Mucosa of descending colon (tissue), 3 donors: ENCODE data around the gene KBTBD4. TPM values are rescaled to one million over a fixed set of nuclear protein-coding genes. Genes with fewer than 3 reads are reported as not detected.
A peak's percentile ranks its signal among the peaks of the same experiment; 100 is the strongest.

Source experiments
- ATAC-seq: fragments of 200-7000 bp; cut with Tn5 transposase; one replicate; pipeline ENCODE4 v1.9.1; 2020; ENCODE audit warnings: mild to moderate bottlenecking, moderate library complexity
- DNase-seq, 3 donors: peaks; one replicate each; pipeline ENCODE4 v3.0.0-alpha.2; 2020
- H3K36me3 ChIP-seq: fragments of 200-600 bp; one replicate; pipeline ENCODE4 v1.8.0; 2021; ENCODE audit warnings: low read depth, mild to moderate bottlenecking
- H3K4me1 ChIP-seq: fragments of 200-600 bp; one replicate; pipeline ENCODE4 v1.8.0; 2021; ENCODE audit warnings: low read depth, mild to moderate bottlenecking
- H3K4me3 ChIP-seq: fragments of 200-600 bp; one replicate; pipeline ENCODE4 v1.8.0; 2021; ENCODE audit warnings: mild to moderate bottlenecking
- H3K9me3 ChIP-seq: fragments of 200-600 bp; one replicate; pipeline ENCODE4 v1.8.0; 2021; ENCODE audit warnings: mild to moderate bottlenecking
- intact Hi-C, 2 donors: fragments of 100-400 bp; cut with DNase I in 1 of 2; cut with micrococcal nuclease in 1 of 2; formaldehyde crosslinking; loops; one replicate each; pipeline versions ENCODE4 v1.11.0 to v1.11.1; 2022; cut with DNase I, micrococcal nuclease
- total RNA-seq, 3 donors: library from RNA; stranded (reverse); fragmentation: NEBNext Ultra II Directional in 2 of 3; extraction: Animal tissue kit (Norgen Biotek cat#: 25700) in 2 of 3; gene quantifications; one replicate each; pipeline versions ENCODE4 v1.2.1 to v1.2.4, GENCODE V29; 2021 to 2023
- TF ChIP-seq, protein P1 (sequence below): fragments of 200-600 bp; IDR thresholded peaks from one replicate; pipeline ENCODE4 v1.8.0; 2022; ENCODE audit warnings: antibody characterized with exemption, mild to moderate bottlenecking
- donor health status: DM: no; HTN: no; CAD: no; lungs with moderate emphysema.
- donor health status: DM: no; HTN: no; CAD: no.
- donor health status: DM: no; HTN: yes; CAD: no.

KBTBD4 gene
- total RNA-seq, 3 donors from 2014 or later: 14.1 to 18.2 (median 16.0) TPM

DNA sequence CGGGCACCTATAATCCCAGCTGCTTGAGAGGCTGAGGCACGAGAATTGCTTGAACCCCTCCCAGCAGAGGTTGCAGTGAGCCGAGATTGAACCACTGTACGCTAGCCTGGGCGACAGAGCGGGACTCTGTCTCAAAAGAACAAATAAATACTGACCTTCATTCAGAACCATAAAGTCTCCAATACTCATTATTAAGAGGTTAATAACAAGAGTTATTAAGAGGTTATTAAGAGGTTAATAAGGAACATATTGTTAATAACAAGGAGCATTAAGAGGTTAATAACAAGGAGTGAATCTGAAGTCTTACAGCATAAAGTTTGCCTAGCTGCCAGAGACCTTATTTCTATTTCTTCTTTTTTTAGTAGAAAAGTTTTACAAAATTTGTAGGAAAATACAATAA lies 33.5 kb downstream of the KBTBD4 start:
- Histone ChIP-seq H3K4me1 (peaks cover 20% of the 10 kb centered on the region), H3K36me3 (no peaks in the 10 kb centered on the region), H3K9me3 (no peaks in the 10 kb centered on the region), H3K4me3 (no peak overlapping the region)
- intact Hi-C loops: no loop called here
- ATAC-seq (no peak), DNase-seq (no peak)
- TF ChIP-seq, protein P1, sequence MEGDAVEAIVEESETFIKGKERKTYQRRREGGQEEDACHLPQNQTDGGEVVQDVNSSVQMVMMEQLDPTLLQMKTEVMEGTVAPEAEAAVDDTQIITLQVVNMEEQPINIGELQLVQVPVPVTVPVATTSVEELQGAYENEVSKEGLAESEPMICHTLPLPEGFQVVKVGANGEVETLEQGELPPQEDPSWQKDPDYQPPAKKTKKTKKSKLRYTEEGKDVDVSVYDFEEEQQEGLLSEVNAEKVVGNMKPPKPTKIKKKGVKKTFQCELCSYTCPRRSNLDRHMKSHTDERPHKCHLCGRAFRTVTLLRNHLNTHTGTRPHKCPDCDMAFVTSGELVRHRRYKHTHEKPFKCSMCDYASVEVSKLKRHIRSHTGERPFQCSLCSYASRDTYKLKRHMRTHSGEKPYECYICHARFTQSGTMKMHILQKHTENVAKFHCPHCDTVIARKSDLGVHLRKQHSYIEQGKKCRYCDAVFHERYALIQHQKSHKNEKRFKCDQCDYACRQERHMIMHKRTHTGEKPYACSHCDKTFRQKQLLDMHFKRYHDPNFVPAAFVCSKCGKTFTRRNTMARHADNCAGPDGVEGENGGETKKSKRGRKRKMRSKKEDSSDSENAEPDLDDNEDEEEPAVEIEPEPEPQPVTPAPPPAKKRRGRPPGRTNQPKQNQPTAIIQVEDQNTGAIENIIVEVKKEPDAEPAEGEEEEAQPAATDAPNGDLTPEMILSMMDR: no peak

- no peak for DNase-seq
- intact Hi-C loops: no loop called here
- H3K9me3 ChIP-seq: no peaks in the 10 kb centered on the region
- no peak for ATAC-seq
- TF ChIP-seq, protein P1: no peak
- H3K4me1 ChIP-seq: peaks cover 28% of the 10 kb centered on the region
- no peaks in the 10 kb centered on the region for H3K36me3 ChIP-seq
- H3K4me3 ChIP-seq: no peak overlapping the region
Measured at GRCh38 chr11:47541070-47541469, 37.7 kb downstream of the KBTBD4 start.

DNA sequence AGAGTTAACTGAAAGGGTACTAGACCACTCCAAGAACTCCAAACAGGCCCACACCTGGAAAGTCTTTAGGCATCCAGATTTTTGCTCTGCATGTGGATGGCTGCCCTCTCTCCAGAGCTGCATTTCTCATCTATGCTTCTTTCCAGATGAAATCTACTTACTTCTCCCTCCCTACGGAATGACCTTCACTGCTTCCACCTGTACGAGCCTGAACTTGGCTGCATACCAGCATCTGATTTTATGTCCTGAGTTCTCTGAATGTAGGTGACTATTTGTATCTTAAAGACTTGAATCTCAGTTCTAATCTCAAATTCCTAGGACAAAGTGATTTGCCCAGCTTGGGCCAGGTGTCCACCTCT lies 39.1 kb downstream of the KBTBD4 start:
- intact Hi-C loops: no loop called here
- H3K4me3 ChIP-seq: no peak overlapping the region
- TF ChIP-seq, protein P1: no peak
- ATAC-seq: peak; percentile 44
- peak in 1 of 3 donors; percentile 23 for DNase-seq
- H3K36me3 ChIP-seq: no peaks in the 10 kb centered on the region
- H3K9me3 ChIP-seq: no peaks in the 10 kb centered on the region
- H3K4me1 ChIP-seq: peaks cover 28% of the 10 kb centered on the region

GRCh38 chr11:47538741-47539565 lies 39.8 kb downstream of the KBTBD4 start:
- H3K4me3 ChIP-seq: no peak overlapping the region
- H3K36me3 ChIP-seq: no peaks in the 10 kb centered on the region
- intact Hi-C loops: no loop called here
- H3K4me1 ChIP-seq: peaks cover 28% of the 10 kb centered on the region
- TF ChIP-seq, protein P1: no peak
- no peak for ATAC-seq
- no peak for DNase-seq
- no peaks in the 10 kb centered on the region for H3K9me3 ChIP-seq

DNA sequence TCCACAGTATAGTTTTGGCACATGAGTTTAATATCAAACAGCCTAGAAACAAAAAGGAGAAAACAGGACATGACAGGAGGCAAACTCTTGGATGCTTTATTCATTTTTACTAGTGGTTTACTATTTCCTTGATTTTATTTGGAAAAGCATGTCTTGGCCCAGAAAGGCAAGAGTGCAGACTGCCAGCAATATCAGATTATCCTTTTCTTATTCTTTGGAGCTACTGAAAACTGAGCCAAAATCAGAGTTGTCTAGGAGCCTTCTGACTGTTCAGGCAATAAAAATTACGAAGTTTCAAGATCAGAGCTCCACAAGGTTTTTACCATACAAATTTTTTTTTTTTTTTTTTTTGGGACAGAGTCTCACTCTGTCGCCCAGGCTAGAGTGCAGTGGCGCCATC lies 41.9 kb downstream of the KBTBD4 start:
- DNase-seq (no peak), ATAC-seq (no peak)
- TF ChIP-seq, protein P1: no peak
- H3K4me1 ChIP-seq: peaks cover 34% of the 10 kb centered on the region
- no peaks in the 10 kb centered on the region for H3K36me3 ChIP-seq
- H3K4me3 ChIP-seq: no peak overlapping the region
- no peaks in the 10 kb centered on the region for H3K9me3 ChIP-seq
- intact Hi-C loops: no loop called here
